Epithelial cell of esophagus (primary cell): ENCODE results near the gene ZNF528.

ENCODE experiments used
- DNase-seq: peaks from one replicate; pipeline ENCODE4 v3.0.0; 2010; ENCODE audit warnings: low read depth
- H3K4me3 ChIP-seq: 2 replicates; pipeline ENCODE4 v1.5.1; 2011; ENCODE audit warnings: mild to moderate bottlenecking, low read length, control low read depth
- TF ChIP-seq, protein P1 (sequence below): IDR thresholded peaks from 2 replicates; pipeline ENCODE4 v1.5.1; 2011; ENCODE audit warnings: low read depth, mild to moderate bottlenecking, low read length, control low read depth, inconsistent platforms; ENCODE audit not compliant: insufficient read depth; ENCODE audit errors: missing control alignments

The ZNF528 gene

DNA sequence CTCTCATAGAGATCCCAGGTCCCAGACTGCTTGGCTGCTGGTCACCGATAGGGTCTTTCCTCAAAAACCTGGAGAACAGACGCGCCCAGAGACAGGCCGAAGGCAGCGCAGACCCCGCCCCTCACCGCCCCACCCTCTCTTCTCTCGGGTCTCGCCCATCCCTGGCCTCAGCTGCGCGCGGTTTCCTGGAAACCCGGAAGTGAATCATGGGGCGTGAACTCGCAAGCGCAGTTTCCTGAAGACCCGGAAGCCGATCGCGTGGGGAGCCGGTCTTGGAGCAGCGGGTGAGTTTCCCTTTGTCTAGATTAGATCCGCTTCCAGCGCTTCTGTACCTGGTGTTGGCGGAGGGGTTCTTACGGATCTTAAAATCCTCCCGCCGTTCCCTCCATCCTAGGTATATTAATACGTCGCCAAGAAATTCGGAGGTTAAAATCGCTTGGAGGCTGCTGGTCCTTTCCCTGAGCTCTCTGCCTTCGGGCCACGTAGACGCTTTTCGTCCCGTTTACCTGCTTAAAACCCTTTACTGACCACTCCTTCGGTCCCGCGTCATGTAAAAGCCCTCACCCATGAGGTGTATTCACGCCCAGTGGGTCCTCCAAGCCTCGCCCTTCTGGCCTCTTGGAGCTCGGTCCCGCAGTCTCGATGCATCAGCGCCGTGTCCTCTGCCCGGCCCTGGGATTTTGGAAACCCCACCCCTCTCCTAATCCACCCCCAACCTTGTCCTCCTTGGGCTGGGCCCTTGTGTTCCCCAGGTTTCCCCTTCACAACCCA, 55.9 kb downstream of the ZNF528 start, which contains the start of gene ZNF578:
Gene ZNF578 (plus strand): TSS at position 230 of the 771 bp plus-strand sequence. CDS start 48,293 bp downstream, outside the sequence.
- TF ChIP-seq, protein P1, sequence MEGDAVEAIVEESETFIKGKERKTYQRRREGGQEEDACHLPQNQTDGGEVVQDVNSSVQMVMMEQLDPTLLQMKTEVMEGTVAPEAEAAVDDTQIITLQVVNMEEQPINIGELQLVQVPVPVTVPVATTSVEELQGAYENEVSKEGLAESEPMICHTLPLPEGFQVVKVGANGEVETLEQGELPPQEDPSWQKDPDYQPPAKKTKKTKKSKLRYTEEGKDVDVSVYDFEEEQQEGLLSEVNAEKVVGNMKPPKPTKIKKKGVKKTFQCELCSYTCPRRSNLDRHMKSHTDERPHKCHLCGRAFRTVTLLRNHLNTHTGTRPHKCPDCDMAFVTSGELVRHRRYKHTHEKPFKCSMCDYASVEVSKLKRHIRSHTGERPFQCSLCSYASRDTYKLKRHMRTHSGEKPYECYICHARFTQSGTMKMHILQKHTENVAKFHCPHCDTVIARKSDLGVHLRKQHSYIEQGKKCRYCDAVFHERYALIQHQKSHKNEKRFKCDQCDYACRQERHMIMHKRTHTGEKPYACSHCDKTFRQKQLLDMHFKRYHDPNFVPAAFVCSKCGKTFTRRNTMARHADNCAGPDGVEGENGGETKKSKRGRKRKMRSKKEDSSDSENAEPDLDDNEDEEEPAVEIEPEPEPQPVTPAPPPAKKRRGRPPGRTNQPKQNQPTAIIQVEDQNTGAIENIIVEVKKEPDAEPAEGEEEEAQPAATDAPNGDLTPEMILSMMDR, result peak; percentile 20
- peak within 1 kb of the TSS; percentile 66 for H3K4me3 ChIP-seq
- DNase-seq, result peak; percentile 85

DNA sequence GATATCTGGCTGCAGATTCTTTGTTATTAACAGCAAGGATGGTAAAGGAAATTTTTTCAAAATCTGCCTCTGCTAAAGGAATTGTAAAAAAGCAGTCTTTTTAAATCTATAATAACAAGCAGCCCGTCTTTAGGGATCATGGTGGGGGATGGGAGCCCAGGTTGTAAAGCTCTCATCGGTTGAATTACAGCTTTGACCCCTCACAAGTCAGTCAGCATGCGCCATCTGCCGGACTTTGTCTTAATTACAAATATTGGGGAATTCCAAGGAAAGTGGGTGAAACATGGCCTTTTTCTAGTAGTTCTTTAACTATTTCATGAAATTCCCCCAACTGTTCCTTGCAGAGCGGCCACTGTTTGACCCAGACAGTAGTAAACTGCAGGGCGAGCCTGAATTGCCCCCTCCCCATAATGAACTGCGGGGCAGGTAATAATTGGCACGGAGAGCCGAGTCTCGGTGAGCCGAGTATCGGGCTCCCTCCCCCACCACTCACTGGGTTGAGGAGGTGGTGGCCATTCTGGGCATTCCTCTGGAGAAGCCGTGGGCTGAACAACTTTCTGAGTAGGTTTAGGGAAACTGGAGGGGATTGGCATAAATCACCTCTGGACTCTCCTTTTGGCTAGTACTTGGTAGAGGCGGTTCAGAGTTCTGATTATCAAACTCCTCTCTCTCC, 67.3 kb downstream of the ZNF528 start:
- DNase-seq, result no peak
- H3K4me3 ChIP-seq, result no peak overlapping the region
- TF ChIP-seq, protein P1, result no peak
